GM10248 (cell line): ENCODE results near the gene AVP.

Experiments
- CTCF ChIA-PET: fragments of 300-600 bp; sonication (Branson Sonifier 250); formaldehyde crosslinking; extraction: SDS; loops from one replicate; lab custom pipeline; 2021; ENCODE audit warnings: antibody characterized with exemption; lab: Yijun Ruan, JAX
- POLR2A ChIA-PET: fragments of 350-650 bp; sonication (Branson Sonifier 250); formaldehyde crosslinking; extraction: SDS; loops from one replicate; lab custom pipeline; 2020; ENCODE audit warnings: antibody characterized with exemption; lab: Yijun Ruan, JAX
- DNase-seq: peaks from one replicate; pipeline ENCODE4 v3.0.0; 2012; ENCODE audit errors: extremely low spot score
- TF ChIP-seq, protein P1 (sequence below): IDR thresholded peaks from 2 replicates; pipeline ENCODE4 v1.5.1; 2012; ENCODE audit warnings: mild to moderate bottlenecking, low read depth; ENCODE audit errors: extremely low read depth, missing control alignments, control extremely low read depth

The AVP gene

DNA sequence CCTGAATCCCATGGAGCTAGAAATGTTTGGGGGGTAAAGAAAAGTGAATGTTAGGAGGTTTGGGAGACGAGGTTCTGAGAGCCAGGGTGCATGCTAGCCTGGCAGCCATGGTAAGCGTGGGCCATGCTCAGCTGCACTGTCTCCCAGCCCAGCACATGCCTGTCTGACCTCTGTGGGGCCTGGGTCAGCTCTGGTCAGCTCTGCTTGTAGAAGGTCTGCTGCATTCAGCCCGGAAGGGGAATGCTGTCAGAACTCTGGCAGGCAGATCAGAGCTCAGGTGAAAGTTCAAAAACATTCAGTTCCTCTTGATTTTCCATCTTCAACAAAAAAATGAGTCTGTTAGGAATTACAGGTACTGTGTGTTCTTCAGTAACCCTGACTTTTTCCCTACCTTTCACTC, 46.9 kb downstream of the AVP start:
- DNase-seq = no peak
- TF ChIP-seq, protein P1, sequence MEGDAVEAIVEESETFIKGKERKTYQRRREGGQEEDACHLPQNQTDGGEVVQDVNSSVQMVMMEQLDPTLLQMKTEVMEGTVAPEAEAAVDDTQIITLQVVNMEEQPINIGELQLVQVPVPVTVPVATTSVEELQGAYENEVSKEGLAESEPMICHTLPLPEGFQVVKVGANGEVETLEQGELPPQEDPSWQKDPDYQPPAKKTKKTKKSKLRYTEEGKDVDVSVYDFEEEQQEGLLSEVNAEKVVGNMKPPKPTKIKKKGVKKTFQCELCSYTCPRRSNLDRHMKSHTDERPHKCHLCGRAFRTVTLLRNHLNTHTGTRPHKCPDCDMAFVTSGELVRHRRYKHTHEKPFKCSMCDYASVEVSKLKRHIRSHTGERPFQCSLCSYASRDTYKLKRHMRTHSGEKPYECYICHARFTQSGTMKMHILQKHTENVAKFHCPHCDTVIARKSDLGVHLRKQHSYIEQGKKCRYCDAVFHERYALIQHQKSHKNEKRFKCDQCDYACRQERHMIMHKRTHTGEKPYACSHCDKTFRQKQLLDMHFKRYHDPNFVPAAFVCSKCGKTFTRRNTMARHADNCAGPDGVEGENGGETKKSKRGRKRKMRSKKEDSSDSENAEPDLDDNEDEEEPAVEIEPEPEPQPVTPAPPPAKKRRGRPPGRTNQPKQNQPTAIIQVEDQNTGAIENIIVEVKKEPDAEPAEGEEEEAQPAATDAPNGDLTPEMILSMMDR = no peak
- POLR2A ChIA-PET = no interaction called here
- CTCF ChIA-PET = interaction anchor here (0.7 kb wide), 1 partner anchor 16 kb away, joined by 6 read pairs; no protein-coding TSS in a partner anchor

DNA sequence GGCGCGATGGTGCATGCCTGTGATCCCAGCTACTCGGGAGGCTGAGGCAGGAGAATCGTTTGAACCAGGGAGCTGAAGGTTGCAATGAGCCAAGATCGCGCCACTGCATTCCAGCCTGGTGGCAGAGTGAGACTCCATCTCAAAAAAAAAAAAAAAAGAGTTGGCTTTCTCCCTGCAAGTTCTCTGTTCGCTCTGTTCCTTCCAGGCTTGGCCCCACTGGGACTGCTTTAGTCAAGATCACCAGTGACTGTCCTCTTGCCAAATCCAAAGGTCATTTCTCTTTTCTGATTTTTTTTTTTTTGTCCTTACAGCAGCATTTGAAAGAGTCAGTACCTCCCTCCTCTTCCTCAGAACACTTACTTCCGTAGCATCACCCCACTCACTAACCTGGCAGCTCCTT, 51.9 kb downstream of the AVP start:
- ChIA-PET CTCF (no interaction called here), POLR2A (no interaction called here)
- TF ChIP-seq, protein P1 = no peak
- no peak for DNase-seq
